ENCODE results near the gene ARHGAP29.
A peak's percentile ranks its signal among the peaks of the same experiment; 100 is the strongest.

ARHGAP29 gene

DNA sequence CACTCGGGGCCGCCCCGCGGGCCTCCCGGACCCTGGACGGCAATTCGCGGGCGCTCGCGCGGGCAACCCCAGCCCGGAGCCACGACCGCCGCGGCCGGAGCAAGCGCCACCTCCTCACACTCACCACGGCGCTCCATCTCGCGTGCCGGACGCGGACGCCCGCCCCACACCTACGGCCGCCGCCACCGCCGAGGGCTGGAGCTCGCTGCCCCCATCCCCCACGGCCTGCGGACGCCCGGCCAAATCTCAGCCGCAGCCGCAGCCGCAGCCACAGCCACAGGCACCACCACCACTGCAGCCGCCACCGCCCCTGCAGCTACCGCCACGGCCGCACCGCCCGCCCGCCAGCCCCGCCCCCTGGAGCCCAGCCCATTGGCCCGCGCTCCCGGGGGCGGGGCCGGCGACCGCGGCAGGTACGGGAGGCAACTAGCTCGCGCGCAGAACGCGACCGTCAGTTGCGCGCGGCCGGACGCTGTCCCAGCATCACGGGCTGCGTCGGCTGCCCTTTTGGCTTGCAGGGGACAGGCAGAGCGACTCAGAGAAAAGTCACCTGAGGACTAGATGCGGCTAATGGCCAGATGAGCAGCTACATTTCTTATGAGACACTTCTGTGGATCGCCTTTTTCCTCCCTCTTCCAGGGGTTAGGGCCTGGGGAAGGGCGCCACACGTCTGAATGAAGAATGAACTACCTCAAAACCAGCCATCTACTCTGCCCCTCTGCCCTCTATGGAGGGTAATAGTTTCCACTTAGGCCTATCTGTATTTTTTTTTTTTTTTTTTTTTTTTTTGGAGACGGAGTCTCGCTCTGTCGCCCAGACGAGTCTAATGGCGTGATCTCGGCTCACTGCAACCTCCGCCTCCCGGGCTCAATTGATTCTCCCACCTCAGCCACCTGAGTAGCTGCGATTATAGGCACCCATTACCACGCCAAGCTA is at the start of gene ARHGAP29:
TSS of gene ARHGAP29 (minus strand) at position 294 of the 936 bp plus-strand sequence. CDS start 5,973 bp downstream, outside the sequence.
- DNase-seq, result peak; percentile 89

DNA sequence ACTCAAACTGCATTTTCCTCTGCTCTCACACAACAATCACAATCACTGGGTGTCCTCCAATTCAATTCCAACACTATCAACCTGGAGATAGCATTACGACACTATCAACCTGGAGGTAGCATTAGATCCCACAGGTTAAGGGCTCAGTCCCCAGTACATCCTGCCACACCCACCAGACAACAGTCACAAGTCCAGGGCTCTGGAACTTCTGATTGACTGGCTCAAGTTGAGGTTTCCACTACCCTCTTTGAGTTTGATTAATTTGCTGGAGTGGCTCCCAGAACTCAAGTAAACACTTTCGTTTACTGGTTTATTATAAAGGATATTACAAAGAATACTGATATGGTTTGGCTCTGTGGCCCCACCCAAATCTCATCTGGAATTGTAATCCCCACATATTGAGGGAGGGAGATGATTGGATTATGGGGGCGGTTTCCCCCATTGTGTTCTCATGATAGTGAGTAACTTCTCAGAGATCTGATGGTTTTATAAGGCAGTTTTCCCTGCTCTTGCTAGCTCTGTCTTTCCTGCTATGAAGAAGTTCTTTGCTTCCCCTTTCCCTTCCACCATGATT is 49.6 kb upstream of the ARHGAP29 start:
- no peak for DNase-seq

GRCh38 chr1:94285031-94285654 is 47.8 kb upstream of the ARHGAP29 start:
- no peak for DNase-seq

- DNase-seq, result no peak
Measured at GRCh38 chr1:94284476-94284875, 47.1 kb upstream of the ARHGAP29 start.

DNA sequence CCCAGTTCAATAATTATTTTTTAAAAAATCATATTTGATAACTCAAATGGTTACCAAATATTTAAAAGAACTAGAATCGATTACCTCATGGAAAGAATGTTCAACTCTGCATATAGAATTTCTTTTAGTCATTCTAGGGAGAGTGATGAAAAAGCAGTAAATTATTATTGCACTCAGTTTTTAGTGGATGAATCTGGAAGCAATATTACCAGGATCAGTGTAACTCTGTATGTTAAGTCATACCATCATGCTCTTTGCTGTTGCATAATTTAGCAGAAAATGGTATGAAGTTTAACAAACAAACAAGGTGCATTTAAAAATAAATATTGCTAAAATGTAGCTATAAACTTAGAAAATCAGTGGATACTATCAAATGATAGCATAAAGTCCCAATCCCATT is 46.1 kb upstream of the ARHGAP29 start:
- no peak for DNase-seq

DNA sequence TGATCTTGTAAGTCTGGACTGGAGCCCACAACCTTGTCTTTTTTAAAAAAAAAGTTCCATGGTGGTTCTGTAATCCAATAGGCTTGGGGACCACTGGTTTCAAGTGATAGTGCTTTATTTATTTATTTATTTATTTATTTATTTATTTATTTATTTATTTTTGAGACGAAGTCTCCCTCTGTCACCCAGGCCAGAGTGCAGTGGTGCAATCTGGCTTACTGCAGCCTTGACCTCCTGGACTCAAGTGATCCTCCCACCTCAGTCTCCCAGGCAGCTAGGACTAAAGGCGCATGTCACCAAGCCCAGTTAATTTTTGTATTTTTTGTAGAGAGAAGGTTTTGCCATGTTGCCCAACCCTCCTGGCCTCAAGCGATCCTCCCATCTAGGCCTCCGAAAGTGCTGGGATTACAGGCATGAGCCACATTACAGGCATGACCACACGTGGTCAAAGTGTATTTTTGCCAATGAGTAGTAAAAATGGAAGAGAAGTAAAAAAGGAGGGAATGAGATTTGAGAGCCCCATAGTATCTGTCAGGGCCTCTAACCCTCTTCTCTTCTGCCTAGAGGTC is 44.8 kb upstream of the ARHGAP29 start:
- DNase-seq, result no peak

GRCh38 chr1:94281361-94282142 is 44.2 kb upstream of the ARHGAP29 start:
- DNase-seq, result no peak

GRCh38 chr1:94280541-94280940 is 43.2 kb upstream of the ARHGAP29 start:
- no peak for DNase-seq

- DNase-seq, result no peak
Measured at GRCh38 chr1:94279462-94279861, 42.1 kb upstream of the ARHGAP29 start.

- DNase-seq, result no peak
Measured at GRCh38 chr1:94279038-94279437, 41.7 kb upstream of the ARHGAP29 start.

DNA sequence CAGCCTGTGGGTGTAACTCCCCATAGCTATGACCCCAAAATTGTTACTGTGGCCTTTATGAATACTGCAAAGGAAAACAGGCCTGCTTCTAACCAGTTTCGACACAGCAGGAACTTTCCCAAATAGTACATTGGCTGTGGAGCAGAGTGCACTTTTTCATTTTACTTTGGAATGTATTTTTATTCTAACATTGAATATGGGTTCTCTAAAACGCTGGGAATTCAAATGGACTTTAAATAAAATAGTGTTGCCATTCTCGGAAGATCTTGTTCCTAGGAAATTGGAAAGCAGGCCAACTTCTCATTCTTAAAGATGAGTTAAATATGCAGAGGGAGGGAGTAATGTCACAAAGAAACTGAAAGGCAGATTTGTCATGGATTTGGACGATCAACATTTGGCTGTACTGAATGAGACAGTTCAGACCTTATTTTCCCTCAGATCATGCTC is 39.6 kb upstream of the ARHGAP29 start:
- DNase-seq, result no peak

DNA sequence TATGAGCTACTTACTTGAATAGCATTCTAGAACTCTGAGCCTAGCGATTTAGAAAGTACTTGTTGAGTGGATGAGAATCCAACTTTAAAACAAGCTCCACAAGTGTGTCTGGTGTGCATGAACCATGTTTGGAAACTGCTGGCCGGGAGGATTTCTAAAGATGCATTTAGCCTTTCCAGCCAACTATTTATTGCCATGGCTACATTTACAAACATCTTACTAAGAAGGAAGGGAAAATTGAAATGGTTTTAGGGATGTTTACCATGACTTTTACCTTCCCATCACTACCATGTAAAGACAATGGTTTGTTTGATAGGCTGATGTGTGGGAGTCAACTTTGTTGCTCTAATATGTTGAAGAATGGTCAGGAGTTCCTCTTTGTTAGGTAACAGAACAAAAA is 37.7 kb upstream of the ARHGAP29 start:
- DNase-seq, result no peak

GRCh38 chr1:94274561-94274960 is 37.2 kb upstream of the ARHGAP29 start:
- no peak for DNase-seq

DNA sequence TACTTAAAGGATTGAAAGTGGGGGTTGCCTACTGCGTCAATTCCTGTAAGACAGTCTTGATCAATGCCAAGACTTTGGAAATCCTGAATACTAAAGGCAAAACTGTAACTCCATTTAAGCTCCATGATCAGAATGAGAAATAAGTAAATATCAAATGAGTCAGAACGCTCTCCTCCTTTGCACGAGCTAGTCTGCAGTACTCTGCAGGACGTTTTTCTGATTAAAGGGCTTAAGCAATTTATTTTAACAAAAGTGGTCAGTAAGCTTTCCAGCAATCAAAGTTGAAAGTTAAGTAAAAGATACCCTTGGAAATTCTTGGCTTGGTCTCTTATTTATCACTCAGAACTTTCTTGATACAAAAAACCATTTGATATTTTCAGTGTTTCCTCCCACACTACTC is 35.7 kb upstream of the ARHGAP29 start:
- DNase-seq, result no peak

- no peak for DNase-seq
Measured at GRCh38 chr1:94272388-94272787, 35.0 kb upstream of the ARHGAP29 start.

DNA sequence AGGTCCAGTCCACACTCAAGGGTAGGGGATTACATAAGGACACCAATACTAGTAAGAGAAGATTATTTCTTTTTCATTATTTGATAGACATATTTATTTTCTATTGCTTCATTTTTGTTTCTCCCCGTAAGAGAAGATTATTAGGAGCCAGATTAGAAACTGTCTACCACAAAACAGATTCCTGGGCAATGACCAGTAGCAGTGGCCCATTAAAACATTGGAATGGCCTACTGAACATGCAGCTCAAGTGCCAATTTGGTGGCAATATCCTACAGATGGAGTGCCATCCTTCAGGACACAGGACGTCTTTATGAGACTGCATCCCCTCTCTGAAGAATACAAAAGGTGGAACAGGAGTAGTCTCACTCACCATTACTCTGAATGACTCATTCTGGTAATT is 34.0 kb upstream of the ARHGAP29 start:
- no peak for DNase-seq

- no peak for DNase-seq
Measured at GRCh38 chr1:94270801-94271203, 33.4 kb upstream of the ARHGAP29 start.

DNA sequence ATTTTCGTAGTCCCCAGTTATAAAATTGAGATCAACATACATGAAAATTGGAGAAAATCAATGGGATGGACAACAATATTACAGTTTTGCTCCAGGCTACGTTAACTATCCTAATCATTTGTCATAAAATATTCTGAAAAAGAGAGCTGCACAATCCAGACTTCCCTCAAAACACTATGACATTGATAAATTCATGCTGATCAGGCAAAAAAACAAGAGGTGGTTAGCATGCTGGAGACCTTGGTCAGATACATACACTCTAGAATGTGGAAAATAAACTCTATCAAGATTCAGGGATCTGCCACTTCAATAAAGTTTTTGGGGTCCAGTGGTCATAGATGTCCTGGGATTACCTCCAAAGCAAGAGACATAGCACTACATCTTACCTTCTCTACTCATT is 32.5 kb upstream of the ARHGAP29 start:
- DNase-seq, result no peak

DNA sequence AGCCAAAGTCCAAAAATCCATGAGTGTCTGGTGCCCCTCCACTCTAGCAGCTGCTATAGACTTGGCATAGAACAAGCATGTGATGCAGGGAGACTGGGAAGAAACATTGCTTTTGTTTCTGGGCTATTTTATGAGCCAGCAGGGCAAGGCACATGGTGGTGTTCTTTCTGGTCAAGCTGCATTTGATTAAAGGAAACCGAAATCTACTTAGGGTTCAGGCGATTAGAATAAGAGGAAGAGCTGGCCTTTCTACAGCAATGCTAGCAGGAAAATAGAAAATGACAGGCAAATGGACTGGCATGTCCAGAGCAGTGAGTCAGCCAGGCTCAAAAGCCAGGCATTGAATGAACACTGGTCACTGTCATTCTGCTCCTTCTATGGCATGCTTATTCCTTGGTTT is 28.5 kb upstream of the ARHGAP29 start:
- DNase-seq, result no peak

GRCh38 chr1:94265011-94265422 is 27.6 kb upstream of the ARHGAP29 start:
- no peak for DNase-seq

- no peak for DNase-seq
Measured at GRCh38 chr1:94260635-94261387, 23.4 kb upstream of the ARHGAP29 start.

All from NCI-H345 (cell line).